RWPE2 (cell line): ENCODE results near the gene MAP3K13.

Source experiments
- ATAC-seq: fragments of 200-7000 bp; cut with Tn5 transposase; 3 replicates; pipeline ENCODE4 v1.9.1; 2021; ENCODE audit warnings: low read depth
- DNase-seq: peaks from one replicate; pipeline ENCODE4 v3.0.0-alpha.2; 2020; ENCODE audit warnings: low spot score
- H3K27ac ChIP-seq: fragments of 450-650 bp; 2 replicates; pipeline ENCODE4 v1.5.1; 2017; ENCODE audit warnings: mild to moderate bottlenecking; ENCODE audit not compliant: poor library complexity, severe bottlenecking
- H3K27me3 ChIP-seq: fragments of 250-450 bp; sonication (Bioruptor Pico); 2 replicates; pipeline ENCODE4 v1.5.1; 2021; ENCODE audit warnings: mild to moderate bottlenecking, moderate library complexity; ENCODE audit not compliant: insufficient read depth, poor library complexity, severe bottlenecking
- H3K36me3 ChIP-seq: fragments of 250-450 bp; sonication (Bioruptor Pico); 2 replicates; pipeline ENCODE4 v1.5.1; 2020; ENCODE audit warnings: low read depth, mild to moderate bottlenecking, moderate library complexity
- H3K4me1 ChIP-seq: fragments of 250-450 bp; sonication (Bioruptor Pico); 2 replicates; pipeline ENCODE4 v1.5.1; 2021; ENCODE audit warnings: mild to moderate bottlenecking, moderate library complexity; ENCODE audit not compliant: insufficient read depth, poor library complexity, severe bottlenecking
- H3K4me3 ChIP-seq: fragments of 250-450 bp; sonication (Bioruptor Pico); 2 replicates; pipeline ENCODE4 v1.5.1; 2021; ENCODE audit warnings: mild to moderate bottlenecking, moderate library complexity; ENCODE audit not compliant: severe bottlenecking
- H3K9me3 ChIP-seq: fragments of 250-450 bp; sonication (Bioruptor Pico); 2 replicates; pipeline ENCODE4 v1.5.1; 2021; ENCODE audit warnings: mild to moderate bottlenecking, moderate library complexity; ENCODE audit not compliant: severe bottlenecking
- TF ChIP-seq, protein P1 (sequence below): fragments of 450-650 bp; IDR thresholded peaks from one replicate; pipeline ENCODE4 v1.5.1; 2017; ENCODE audit warnings: mild to moderate bottlenecking, moderate library complexity; ENCODE audit not compliant: poor library complexity, severe bottlenecking

Gene MAP3K13

GRCh38 chr3:185362850-185363661, at the start of gene MAP3K13:
TSS of gene MAP3K13 (plus strand) at chr3:185363136. CDS start at chr3:185428582, 65,446 bp downstream.
- TF ChIP-seq, protein P1, sequence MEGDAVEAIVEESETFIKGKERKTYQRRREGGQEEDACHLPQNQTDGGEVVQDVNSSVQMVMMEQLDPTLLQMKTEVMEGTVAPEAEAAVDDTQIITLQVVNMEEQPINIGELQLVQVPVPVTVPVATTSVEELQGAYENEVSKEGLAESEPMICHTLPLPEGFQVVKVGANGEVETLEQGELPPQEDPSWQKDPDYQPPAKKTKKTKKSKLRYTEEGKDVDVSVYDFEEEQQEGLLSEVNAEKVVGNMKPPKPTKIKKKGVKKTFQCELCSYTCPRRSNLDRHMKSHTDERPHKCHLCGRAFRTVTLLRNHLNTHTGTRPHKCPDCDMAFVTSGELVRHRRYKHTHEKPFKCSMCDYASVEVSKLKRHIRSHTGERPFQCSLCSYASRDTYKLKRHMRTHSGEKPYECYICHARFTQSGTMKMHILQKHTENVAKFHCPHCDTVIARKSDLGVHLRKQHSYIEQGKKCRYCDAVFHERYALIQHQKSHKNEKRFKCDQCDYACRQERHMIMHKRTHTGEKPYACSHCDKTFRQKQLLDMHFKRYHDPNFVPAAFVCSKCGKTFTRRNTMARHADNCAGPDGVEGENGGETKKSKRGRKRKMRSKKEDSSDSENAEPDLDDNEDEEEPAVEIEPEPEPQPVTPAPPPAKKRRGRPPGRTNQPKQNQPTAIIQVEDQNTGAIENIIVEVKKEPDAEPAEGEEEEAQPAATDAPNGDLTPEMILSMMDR: no peak
- no peaks in the 10 kb centered on the region for H3K36me3 ChIP-seq
- peak; percentile 95 for ATAC-seq
- H3K4me3 ChIP-seq: peak within 1 kb of the TSS; percentile 38
- peak; percentile 83 for DNase-seq
- H3K9me3 ChIP-seq: no peaks in the 10 kb centered on the region
- H3K27ac ChIP-seq: peak within 1 kb of the TSS; percentile 68
- H3K27me3 ChIP-seq: no peaks in the 10 kb centered on the region
- H3K4me1 ChIP-seq: peaks cover 30% of the 10 kb centered on the region

DNA sequence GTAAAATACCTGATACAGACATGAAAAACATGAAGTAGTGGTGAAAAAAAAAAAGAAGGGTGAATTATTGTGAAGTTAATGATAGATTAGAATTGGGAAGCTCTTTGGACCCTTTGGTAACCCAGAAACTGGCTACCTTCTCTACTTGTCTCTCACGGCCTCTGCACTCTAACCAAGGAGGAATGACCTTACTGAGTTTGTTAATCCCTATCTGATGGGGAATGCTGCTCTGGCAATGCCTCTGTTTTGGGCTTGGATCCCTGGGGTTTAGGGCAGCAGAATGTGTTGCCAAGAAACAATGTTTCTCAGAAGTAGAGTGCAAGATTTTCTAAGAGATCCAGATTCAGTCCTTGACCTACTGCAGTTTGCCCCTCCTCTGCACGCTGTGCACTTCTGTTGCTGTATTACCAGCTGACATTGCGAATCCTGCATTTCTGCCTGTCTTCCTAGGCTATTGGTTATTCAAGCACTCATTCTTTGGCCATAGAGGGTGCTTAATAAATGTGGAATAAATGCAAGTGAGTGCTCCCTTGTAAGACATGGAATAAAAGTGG, 49.2 kb upstream of the MAP3K13 start:
- H3K27me3 ChIP-seq: no peaks in the 10 kb centered on the region
- ATAC-seq (no peak), DNase-seq (no peak)
- peaks cover 1% of the 10 kb centered on the region for H3K9me3 ChIP-seq
- no peaks in the 10 kb centered on the region; the same call in 1 of the 2 replicates for H3K36me3 ChIP-seq
- no peak overlapping the region for H3K27ac ChIP-seq
- peaks cover 24% of the 10 kb centered on the region for H3K4me1 ChIP-seq
- TF ChIP-seq, protein P1: no peak
- H3K4me3 ChIP-seq: no peak overlapping the region

DNA sequence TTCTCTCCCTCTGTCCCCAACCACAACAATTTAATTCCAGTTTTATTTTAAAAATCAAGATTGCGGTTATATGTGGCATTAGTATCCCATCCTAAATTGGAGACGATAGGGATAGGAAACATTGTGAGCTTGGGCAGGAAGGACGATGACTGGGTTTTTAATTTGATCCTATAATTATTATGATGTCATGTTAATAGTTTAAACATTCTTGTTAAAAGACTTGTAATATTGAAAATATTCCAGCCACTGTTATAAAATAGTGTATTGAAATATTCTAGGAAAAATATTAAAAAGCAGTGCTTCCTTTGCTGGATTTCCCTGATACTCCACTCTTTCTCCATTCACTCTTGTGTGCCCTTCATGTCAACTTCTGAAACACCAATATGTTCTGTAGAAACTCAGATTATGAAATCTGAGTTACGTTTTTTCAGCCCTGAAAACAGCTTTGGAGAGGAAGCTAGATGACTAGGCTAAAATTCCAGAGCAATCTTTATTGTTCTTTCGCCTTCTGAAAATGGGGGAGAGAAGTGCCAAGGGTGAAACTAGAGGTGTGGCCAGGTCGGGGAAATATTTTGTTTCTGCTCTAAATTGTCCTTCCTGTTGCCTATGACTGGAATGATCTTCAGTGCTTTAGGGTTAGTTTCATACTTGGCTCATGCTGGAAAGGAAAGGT, 46.1 kb upstream of the MAP3K13 start:
- ATAC-seq (peak; percentile 83), DNase-seq (no peak)
- Histone ChIP-seq H3K4me3 (no peak overlapping the region), H3K4me1 (peaks cover 24% of the 10 kb centered on the region), H3K36me3 (no peaks in the 10 kb centered on the region), H3K9me3 (no peaks in the 10 kb centered on the region), H3K27me3 (no peaks in the 10 kb centered on the region), H3K27ac (peak overlapping the region; percentile 79)
- TF ChIP-seq, protein P1: no peak

GRCh38 chr3:185317674-185318073, 45.3 kb upstream of the MAP3K13 start:
- Histone ChIP-seq H3K4me3 (no peak overlapping the region), H3K36me3 (no peaks in the 10 kb centered on the region), H3K9me3 (no peaks in the 10 kb centered on the region), H3K27me3 (no peaks in the 10 kb centered on the region), H3K27ac (peak overlapping the region; percentile 79), H3K4me1 (peaks cover 24% of the 10 kb centered on the region)
- TF ChIP-seq, protein P1: no peak
- DNase-seq: no peak
- peak; percentile 18; the same call in 1 of the 3 replicates for ATAC-seq
